NCI-H526 (cell line): Measurements from ENCODE around the gene PCDH9.

ENCODE experiments used
- DNase-seq, 2 experiments: peaks; one replicate each; lab custom pipeline; 2025; lab: John Stamatoyannopoulos, UW

Gene PCDH9

GRCh38 chr13:67156723-67157060 is 73.4 kb downstream of the PCDH9 start:
- DNase-seq, result peak in 1 of 2 experiments; percentile 14

- no peak for DNase-seq
Measured at GRCh38 chr13:67155898-67156722, 74.0 kb downstream of the PCDH9 start.

GRCh38 chr13:67152085-67152484 is 78.1 kb downstream of the PCDH9 start:
- no peak for DNase-seq

- no peak for DNase-seq
Measured at GRCh38 chr13:67151652-67152051, 78.5 kb downstream of the PCDH9 start.

GRCh38 chr13:67150608-67151007 is 79.5 kb downstream of the PCDH9 start:
- no peak for DNase-seq

- DNase-seq, result no peak
Measured at GRCh38 chr13:67148161-67148571, 82.0 kb downstream of the PCDH9 start.

- no peak for DNase-seq
Measured at GRCh38 chr13:67147342-67148133, 82.6 kb downstream of the PCDH9 start.

GRCh38 chr13:67146523-67147130 is 83.5 kb downstream of the PCDH9 start:
- DNase-seq, result no peak

GRCh38 chr13:67145950-67146349 is 84.2 kb downstream of the PCDH9 start:
- DNase-seq, result no peak

- DNase-seq, result no peak
Measured at GRCh38 chr13:67143544-67144115, 86.5 kb downstream of the PCDH9 start.

GRCh38 chr13:67140006-67140405 is 90.1 kb downstream of the PCDH9 start:
- no peak for DNase-seq

GRCh38 chr13:67139551-67139950 is 90.6 kb downstream of the PCDH9 start:
- DNase-seq, result no peak

- no peak for DNase-seq
Measured at GRCh38 chr13:67138970-67139369, 91.2 kb downstream of the PCDH9 start.

GRCh38 chr13:67137044-67137735 is 92.9 kb downstream of the PCDH9 start:
- DNase-seq, result no peak

- DNase-seq, result no peak
Measured at GRCh38 chr13:67136157-67136556, 94.0 kb downstream of the PCDH9 start.

- no peak for DNase-seq
Measured at GRCh38 chr13:67135356-67135755, 94.8 kb downstream of the PCDH9 start.

- no peak for DNase-seq
Measured at GRCh38 chr13:67134417-67135129, 95.6 kb downstream of the PCDH9 start.

- DNase-seq, result no peak
Measured at GRCh38 chr13:67133476-67133875, 96.7 kb downstream of the PCDH9 start.

GRCh38 chr13:67131393-67131792 is 98.7 kb downstream of the PCDH9 start:
- no peak for DNase-seq

- DNase-seq, result no peak
Measured at GRCh38 chr13:67130444-67130843, 99.7 kb downstream of the PCDH9 start.

- no peak for DNase-seq
Measured at GRCh38 chr13:67128136-67128535, 102.0 kb downstream of the PCDH9 start.
